Neural progenitor cell (in vitro differentiated cells): ENCODE results near the gene SLC9C1. TPM values are rescaled to one million over a fixed set of nuclear protein-coding genes. Genes with fewer than 3 reads are reported as not detected.

Experiments used
- DNase-seq: peaks from one replicate; pipeline ENCODE4 v3.0.0-alpha.2; 2016; ENCODE audit warnings: low spot score
- H2AFZ ChIP-seq: fragments of 200-600 bp; sonication (generic); replicated peaks from 2 replicates; pipeline ENCODE4 v1.6.1; 2016; ENCODE audit warnings: antibody characterized with exemption
- H3F3A ChIP-seq: fragments of 200-600 bp; sonication (generic); 2 replicates; pipeline ENCODE4 v1.6.1; 2016; ENCODE audit warnings: antibody characterized with exemption, low read depth
- H3K27ac ChIP-seq: fragments of 200-600 bp; sonication (generic); 2 replicates; pipeline ENCODE4 v1.5.1; 2016; ENCODE audit warnings: mild to moderate bottlenecking
- H3K27me3 ChIP-seq: fragments of 200-600 bp; sonication (generic); 2 replicates; pipeline ENCODE4 v1.6.1; 2016; ENCODE audit warnings: mild to moderate bottlenecking, moderate library complexity
- H3K36me3 ChIP-seq: fragments of 200-600 bp; sonication (generic); 2 replicates; pipeline ENCODE4 v1.5.1; 2016
- H3K4me1 ChIP-seq: fragments of 200-600 bp; sonication (generic); 2 replicates; pipeline ENCODE4 v1.6.1; 2016; ENCODE audit warnings: mixed run types
- H3K4me2 ChIP-seq: fragments of 200-600 bp; sonication (generic); 2 replicates; pipeline ENCODE4 v1.6.1; 2016
- H3K4me3 ChIP-seq: fragments of 200-600 bp; sonication (generic); 2 replicates; pipeline ENCODE4 v1.5.1; 2016
- H3K79me2 ChIP-seq: fragments of 200-600 bp; sonication (generic); 2 replicates; pipeline ENCODE4 v1.6.1; 2016; ENCODE audit warnings: low read depth
- H3K9ac ChIP-seq: fragments of 200-600 bp; sonication (generic); 2 replicates; pipeline ENCODE4 v1.6.1; 2016
- H3K9me3 ChIP-seq: fragments of 200-600 bp; sonication (generic); 2 replicates; pipeline ENCODE4 v1.5.1; 2016; ENCODE audit warnings: low read depth
- H4K20me1 ChIP-seq: fragments of 200-600 bp; sonication (generic); 2 replicates; pipeline ENCODE4 v1.6.1; 2016; ENCODE audit warnings: low read depth
- H3K27ac Mint-ChIP-seq: 3 replicates; pipeline ENCODE4 v1.8.0; 2021; ENCODE audit warnings: mixed read lengths
- H3K27me3 Mint-ChIP-seq: 2 replicates; pipeline ENCODE4 v1.8.0; 2022; ENCODE audit warnings: low read depth, mild to moderate bottlenecking, inconsistent platforms, moderate library complexity, mixed read lengths; ENCODE audit not compliant: insufficient read depth
- H3K36me3 Mint-ChIP-seq: 3 replicates; pipeline ENCODE4 v1.8.0; 2021; ENCODE audit warnings: mixed read lengths
- H3K4me1 Mint-ChIP-seq: 3 replicates; pipeline ENCODE4 v1.8.0; 2021; ENCODE audit warnings: mixed read lengths
- H3K4me3 Mint-ChIP-seq: 3 replicates; pipeline ENCODE4 v1.8.0; 2021; ENCODE audit warnings: mild to moderate bottlenecking, moderate library complexity, mixed read lengths
- H3K9me3 Mint-ChIP-seq: 3 replicates; pipeline ENCODE4 v1.8.0; 2020; ENCODE audit warnings: mixed read lengths
- CTCF ChIP-seq: fragments of 200-600 bp; sonication (generic); IDR thresholded peaks from 2 replicates; pipeline ENCODE4 v1.5.1; 2017; ENCODE audit warnings: antibody characterized with exemption, mild to moderate bottlenecking
- EZH2 ChIP-seq: fragments of 200-600 bp; sonication (generic); IDR thresholded peaks from 2 replicates; pipeline ENCODE4 v1.6.1; 2017; ENCODE audit warnings: antibody characterized with exemption, mild to moderate bottlenecking, moderate library complexity
- EZH2phosphoT487 ChIP-seq: fragments of 200-600 bp; sonication (generic); IDR thresholded peaks from 2 replicates; pipeline ENCODE4 v1.6.1; 2017; ENCODE audit warnings: antibody characterized with exemption
- total RNA-seq: library from RNA; depleted of rRNA; stranded (reverse); fragments of >200 nt; gene quantifications from 2 replicates; pipeline ENCODE4 v1.2.3, GENCODE V29; 2015; ENCODE audit warnings: low replicate concordance

Gene SLC9C1
- total RNA-seq, 1 donor from 2014 or later: 1.3 TPM

DNA sequence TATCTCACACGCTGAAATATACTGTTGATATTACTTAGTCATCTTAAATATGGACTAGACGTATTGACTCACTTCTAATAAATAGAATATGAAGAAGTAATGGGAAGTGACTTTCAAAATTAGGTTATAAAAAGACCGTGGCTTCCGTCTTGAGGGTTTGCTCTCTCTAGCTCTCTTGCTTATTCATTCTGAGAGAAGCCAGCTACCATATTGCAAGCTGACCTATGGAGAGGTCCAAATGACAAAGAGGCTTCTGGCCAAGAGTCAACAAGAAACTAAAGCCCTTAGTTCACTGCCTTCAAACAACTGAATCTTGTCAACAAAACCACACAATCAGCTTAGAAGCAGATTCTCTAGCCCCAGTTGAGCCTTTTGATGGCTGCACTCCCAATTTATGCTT, 46.1 kb downstream of the SLC9C1 start:
- Histone ChIP-seq H3K27me3 (no peaks in the 10 kb centered on the region), H3K4me2 (no peak overlapping the region), H3K4me1 (no peaks in the 10 kb centered on the region), H3K27ac (no peak overlapping the region), H3K79me2 (no peaks in the 10 kb centered on the region), H3K9me3 (no peaks in the 10 kb centered on the region), H3K36me3 (no peaks in the 10 kb centered on the region), H3K4me3 (no peak overlapping the region), H3F3A (no peaks in the 10 kb centered on the region), H4K20me1 (no peaks in the 10 kb centered on the region), H3K9ac (no peak overlapping the region), H2AFZ (no peak overlapping the region)
- Mint-ChIP-seq H3K27ac (no peak overlapping the region), H3K9me3 (peaks cover 3% of the 10 kb centered on the region), H3K36me3 (no peaks in the 10 kb centered on the region), H3K4me1 (no peaks in the 10 kb centered on the region), H3K27me3 (no peaks in the 10 kb centered on the region), H3K4me3 (no peak overlapping the region)
- no peak for TF ChIP-seq CTCF
- TF ChIP-seq EZH2: no peak
- TF ChIP-seq EZH2phosphoT487: no peak
- no peak for DNase-seq

DNA sequence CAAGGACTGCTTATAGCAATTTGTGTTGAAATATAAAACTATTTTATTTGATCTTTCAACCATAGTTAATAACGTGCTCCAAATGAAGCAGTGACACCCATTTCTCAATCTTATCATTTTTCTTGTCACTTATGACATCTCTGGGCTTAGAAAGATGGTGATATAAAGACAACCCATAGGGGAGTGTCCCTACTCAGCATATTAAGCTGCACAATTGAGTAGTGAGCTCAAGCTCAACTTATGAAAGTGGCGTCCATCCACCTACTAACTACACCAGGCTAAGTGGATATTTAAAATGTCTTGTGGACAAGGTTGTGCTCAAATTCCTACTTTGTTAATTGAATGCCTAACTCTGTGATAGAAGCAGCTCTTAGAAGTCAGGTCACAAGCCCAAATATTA, 46.7 kb downstream of the SLC9C1 start:
- Histone ChIP-seq H3F3A (no peaks in the 10 kb centered on the region), H3K36me3 (no peaks in the 10 kb centered on the region), H2AFZ (no peak overlapping the region), H3K27me3 (no peaks in the 10 kb centered on the region), H3K9ac (no peak overlapping the region), H3K79me2 (no peaks in the 10 kb centered on the region), H4K20me1 (no peaks in the 10 kb centered on the region), H3K9me3 (no peaks in the 10 kb centered on the region), H3K4me1 (no peaks in the 10 kb centered on the region), H3K4me2 (no peak overlapping the region), H3K27ac (no peak overlapping the region), H3K4me3 (no peak overlapping the region)
- no peak for DNase-seq
- Mint-ChIP-seq H3K9me3 (peaks cover 3% of the 10 kb centered on the region), H3K36me3 (no peaks in the 10 kb centered on the region), H3K27ac (no peak overlapping the region), H3K4me3 (no peak overlapping the region), H3K27me3 (no peaks in the 10 kb centered on the region), H3K4me1 (no peaks in the 10 kb centered on the region)
- no peak for TF ChIP-seq CTCF
- TF ChIP-seq EZH2phosphoT487: no peak
- no peak for TF ChIP-seq EZH2

DNA sequence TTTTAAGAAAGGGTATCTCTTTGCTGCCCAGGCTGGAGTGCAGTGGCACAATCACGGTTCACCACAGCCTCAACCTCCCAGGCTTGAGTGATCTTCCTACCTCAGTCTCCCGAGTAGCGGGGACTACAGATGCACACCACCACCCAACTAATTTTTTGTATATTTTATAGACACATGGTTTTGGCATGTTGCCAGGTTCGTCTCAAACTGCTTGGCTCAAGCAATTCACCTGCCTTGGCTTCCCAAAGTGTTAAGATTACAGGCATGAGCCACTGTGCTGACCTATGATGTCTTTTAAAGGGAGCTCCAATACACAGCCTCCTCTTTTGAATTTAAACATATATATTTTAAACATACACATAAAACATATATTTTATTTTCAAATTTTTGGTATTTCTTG, 60.9 kb downstream of the SLC9C1 start:
- no peaks in the 10 kb centered on the region for H3K4me1 ChIP-seq
- Mint-ChIP-seq H3K27me3 (no peaks in the 10 kb centered on the region), H3K36me3 (no peaks in the 10 kb centered on the region), H3K4me3 (no peak overlapping the region), H3K27ac (no peak overlapping the region), H3K9me3 (peaks cover 7% of the 10 kb centered on the region), H3K4me1 (no peaks in the 10 kb centered on the region)
- H3F3A ChIP-seq: no peaks in the 10 kb centered on the region
- no peaks in the 10 kb centered on the region for H3K36me3 ChIP-seq
- TF ChIP-seq EZH2phosphoT487: no peak
- no peak for TF ChIP-seq CTCF
- TF ChIP-seq EZH2: no peak
- H2AFZ ChIP-seq: no peak overlapping the region
- no peaks in the 10 kb centered on the region for H3K27me3 ChIP-seq
- H3K4me3 ChIP-seq: no peak overlapping the region
- H3K4me2 ChIP-seq: no peak overlapping the region
- no peaks in the 10 kb centered on the region for H3K79me2 ChIP-seq
- no peaks in the 10 kb centered on the region for H4K20me1 ChIP-seq
- DNase-seq: no peak
- no peak overlapping the region for H3K9ac ChIP-seq
- H3K9me3 ChIP-seq: no peaks in the 10 kb centered on the region
- no peak overlapping the region for H3K27ac ChIP-seq

DNA sequence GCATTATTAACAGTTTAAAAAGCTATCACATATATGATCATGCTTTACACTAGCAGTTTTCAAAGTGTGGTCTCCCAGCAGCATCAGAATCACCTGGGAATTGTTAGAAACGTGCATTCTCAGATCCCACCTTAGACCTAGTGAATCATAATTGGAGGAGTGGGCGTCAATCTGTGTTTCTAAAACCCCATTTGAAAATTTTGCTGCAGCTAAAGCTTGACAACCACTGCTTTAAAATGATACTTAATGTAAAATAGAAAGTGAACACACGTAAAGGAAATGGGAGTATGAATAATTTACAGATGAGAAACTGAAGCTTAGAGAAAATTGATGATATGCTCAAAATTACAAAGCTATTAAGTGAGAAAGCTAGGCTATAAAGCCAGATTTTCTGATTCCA, 62.3 kb downstream of the SLC9C1 start:
- H3K36me3 ChIP-seq: no peaks in the 10 kb centered on the region
- no peak overlapping the region for H3K9ac ChIP-seq
- no peaks in the 10 kb centered on the region for H3F3A ChIP-seq
- peaks cover 5% of the 10 kb centered on the region for H3K9me3 Mint-ChIP-seq
- H3K4me1 ChIP-seq: no peaks in the 10 kb centered on the region
- H3K36me3 Mint-ChIP-seq: no peaks in the 10 kb centered on the region
- H3K4me3 ChIP-seq: no peak overlapping the region
- TF ChIP-seq EZH2phosphoT487: no peak
- no peak overlapping the region for H3K4me2 ChIP-seq
- H3K27ac ChIP-seq: no peak overlapping the region
- H3K4me1 Mint-ChIP-seq: no peaks in the 10 kb centered on the region
- no peaks in the 10 kb centered on the region for H3K9me3 ChIP-seq
- DNase-seq: no peak
- H3K4me3 Mint-ChIP-seq: no peak overlapping the region
- H4K20me1 ChIP-seq: no peaks in the 10 kb centered on the region
- no peaks in the 10 kb centered on the region for H3K79me2 ChIP-seq
- H3K27me3 Mint-ChIP-seq: no peaks in the 10 kb centered on the region
- H2AFZ ChIP-seq: no peak overlapping the region
- H3K27ac Mint-ChIP-seq: no peak overlapping the region
- H3K27me3 ChIP-seq: no peaks in the 10 kb centered on the region
